ENCODE data around the gene SIN3A.

DNA sequence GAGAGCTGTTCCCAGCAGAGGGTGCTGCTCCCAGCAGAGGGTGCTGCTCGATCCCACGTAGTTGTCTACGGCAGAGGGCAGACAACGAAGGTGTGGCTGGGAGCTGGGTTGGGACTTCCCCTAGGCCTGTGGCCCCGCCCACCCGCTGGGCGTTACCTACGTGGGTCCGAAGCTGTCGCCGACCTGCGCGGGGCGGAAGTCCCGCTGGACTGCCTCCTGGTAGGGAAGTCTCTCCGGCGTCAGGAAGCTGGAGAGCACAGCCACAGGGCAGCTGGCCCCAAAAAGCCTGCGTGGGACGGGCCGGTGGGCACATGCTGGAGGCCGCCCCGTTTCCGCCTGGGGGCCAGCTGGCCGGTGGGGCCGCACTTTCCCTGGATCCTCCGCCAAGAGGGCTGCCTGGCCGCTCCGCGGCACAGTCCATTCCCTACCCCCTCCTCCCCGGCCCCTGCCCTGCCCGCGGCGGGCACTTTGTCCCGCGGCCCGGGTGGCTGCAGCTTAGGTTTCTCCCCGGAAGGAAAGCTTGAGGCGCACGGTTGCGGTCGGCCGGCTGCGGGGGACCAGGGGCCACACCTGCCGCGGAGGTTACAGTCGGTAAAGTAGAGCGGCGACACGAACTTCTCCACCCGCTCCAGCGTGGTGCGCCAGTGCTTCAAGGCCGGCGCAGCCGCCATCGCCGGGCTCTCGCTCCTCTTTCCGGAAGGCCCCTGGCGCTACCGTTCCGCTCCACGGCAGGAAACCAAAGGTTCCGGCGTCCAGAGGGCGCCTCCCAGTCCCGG lies 83.4 kb downstream of the SIN3A start, which contains the start of gene MAN2C1:
- TF ChIP-seq, protein P1, sequence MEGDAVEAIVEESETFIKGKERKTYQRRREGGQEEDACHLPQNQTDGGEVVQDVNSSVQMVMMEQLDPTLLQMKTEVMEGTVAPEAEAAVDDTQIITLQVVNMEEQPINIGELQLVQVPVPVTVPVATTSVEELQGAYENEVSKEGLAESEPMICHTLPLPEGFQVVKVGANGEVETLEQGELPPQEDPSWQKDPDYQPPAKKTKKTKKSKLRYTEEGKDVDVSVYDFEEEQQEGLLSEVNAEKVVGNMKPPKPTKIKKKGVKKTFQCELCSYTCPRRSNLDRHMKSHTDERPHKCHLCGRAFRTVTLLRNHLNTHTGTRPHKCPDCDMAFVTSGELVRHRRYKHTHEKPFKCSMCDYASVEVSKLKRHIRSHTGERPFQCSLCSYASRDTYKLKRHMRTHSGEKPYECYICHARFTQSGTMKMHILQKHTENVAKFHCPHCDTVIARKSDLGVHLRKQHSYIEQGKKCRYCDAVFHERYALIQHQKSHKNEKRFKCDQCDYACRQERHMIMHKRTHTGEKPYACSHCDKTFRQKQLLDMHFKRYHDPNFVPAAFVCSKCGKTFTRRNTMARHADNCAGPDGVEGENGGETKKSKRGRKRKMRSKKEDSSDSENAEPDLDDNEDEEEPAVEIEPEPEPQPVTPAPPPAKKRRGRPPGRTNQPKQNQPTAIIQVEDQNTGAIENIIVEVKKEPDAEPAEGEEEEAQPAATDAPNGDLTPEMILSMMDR (conservative IDR thresholded peaks at IDR 0.05; ENCODE audit: low read depth in 2 of 2): peak; percentile 60 to 96
- peak; percentile 82 for TF ChIP-seq CREB1 (CRISPR knock-in tag; IDR thresholded peaks at IDR 0.05; ENCODE audit: low read depth)

Data from GM23338 (cell line).